GM23338 (cell line): ENCODE data around the gene UNC80. TPM values are rescaled to one million over a fixed set of nuclear protein-coding genes. Genes with fewer than 3 reads are reported as not detected.

Experiments used
- ATAC-seq: fragments of 200-7000 bp; cut with Tn5 transposase; 3 replicates; pipeline ENCODE4 v1.9.1; 2020
- DNase-seq: peaks from one replicate; pipeline ENCODE4 v3.0.0-alpha.2; 2015; ENCODE audit warnings: low spot score
- H2AFZ ChIP-seq: fragments of 200-600 bp; sonication (generic); 2 replicates; pipeline ENCODE4 v1.8.0; 2016; ENCODE audit warnings: antibody characterized with exemption, mild to moderate bottlenecking, moderate library complexity
- H3F3A ChIP-seq: fragments of 200-600 bp; sonication (generic); replicated peaks from 2 replicates; pipeline ENCODE4 v1.8.0; 2017; ENCODE audit warnings: antibody characterized with exemption, mixed run types, low read depth
- H3K27ac ChIP-seq: fragments of 200-600 bp; sonication (generic); 2 replicates; pipeline ENCODE4 v1.6.1; 2016; ENCODE audit warnings: low read depth
- H3K27me3 ChIP-seq: fragments of 200-600 bp; sonication (generic); 2 replicates; pipeline ENCODE4 v1.8.0; 2016; ENCODE audit warnings: mild to moderate bottlenecking, mixed run types, moderate library complexity; ENCODE audit not compliant: insufficient read depth
- H3K36me3 ChIP-seq: fragments of 200-600 bp; sonication (generic); 2 replicates; pipeline ENCODE4 v1.8.0; 2016; ENCODE audit warnings: mild to moderate bottlenecking; ENCODE audit not compliant: insufficient read depth
- H3K4me1 ChIP-seq: fragments of 200-600 bp; sonication (generic); 2 replicates; pipeline ENCODE4 v1.8.0; 2016; ENCODE audit warnings: mild to moderate bottlenecking, moderate library complexity; ENCODE audit not compliant: insufficient read depth
- H3K4me2 ChIP-seq: fragments of 200-600 bp; sonication (generic); 2 replicates; pipeline ENCODE4 v1.7.1; 2017; ENCODE audit warnings: mixed run types
- H3K4me3 ChIP-seq: fragments of 200-600 bp; sonication (generic); 2 replicates; pipeline ENCODE4 v1.6.1; 2016; ENCODE audit warnings: mixed run types
- H3K79me2 ChIP-seq: fragments of 200-600 bp; sonication (generic); replicated peaks from 2 replicates; pipeline ENCODE4 v1.8.0; 2017; ENCODE audit warnings: mild to moderate bottlenecking; ENCODE audit not compliant: insufficient read depth
- H3K9me2 ChIP-seq: fragments of 200-600 bp; sonication (generic); 2 replicates; pipeline ENCODE4 v1.8.0; 2017; ENCODE audit not compliant: insufficient read depth
- H4K20me1 ChIP-seq: fragments of 200-600 bp; sonication (generic); replicated peaks from 2 replicates; pipeline ENCODE4 v1.8.0; 2017; ENCODE audit warnings: mild to moderate bottlenecking; ENCODE audit not compliant: insufficient read depth
- H3K27ac Mint-ChIP-seq: 2 replicates; pipeline ENCODE4 v1.8.0; 2020; ENCODE audit warnings: inconsistent platforms, mild to moderate bottlenecking, moderate library complexity, mixed read lengths
- H3K27me3 Mint-ChIP-seq: 3 replicates; pipeline ENCODE4 v1.8.0; 2022; ENCODE audit warnings: low read depth, mild to moderate bottlenecking, moderate library complexity, mixed read lengths, inconsistent platforms; ENCODE audit not compliant: insufficient read depth, poor library complexity
- H3K36me3 Mint-ChIP-seq: 3 replicates; pipeline ENCODE4 v1.8.0; 2021; ENCODE audit warnings: low read depth, mild to moderate bottlenecking, inconsistent platforms, moderate library complexity, mixed read lengths
- H3K4me1 Mint-ChIP-seq: 3 replicates; pipeline ENCODE4 v1.8.0; 2020; ENCODE audit warnings: mild to moderate bottlenecking, inconsistent platforms, mixed read lengths
- H3K4me3 Mint-ChIP-seq: 3 replicates; pipeline ENCODE4 v1.8.0; 2021; ENCODE audit warnings: moderate library complexity, mild to moderate bottlenecking, inconsistent platforms, mixed read lengths
- H3K9me3 Mint-ChIP-seq: 3 replicates; pipeline ENCODE4 v1.8.0; 2020; ENCODE audit warnings: moderate library complexity, mild to moderate bottlenecking, inconsistent platforms, mixed read lengths
- CREB1 ChIP-seq: fragments of 250-450 bp; sonication (Bioruptor Pico); IDR thresholded peaks from 2 replicates; pipeline ENCODE4 v1.5.0; 2020; ENCODE audit warnings: low read depth, mild to moderate bottlenecking, moderate library complexity
- CTCF ChIP-seq, 2 experiments: fragments of 200-600 bp in 1 of 2; sonication (generic) in 1 of 2; conservative IDR thresholded peaks; 2 replicates each; pipeline versions ENCODE4 v1.5.1 to v1.6.1; 2016 to 2017; ENCODE audit warnings: antibody characterized with exemption in 2 of 2, low read depth in 2 of 2, mild to moderate bottlenecking in 2 of 2, moderate library complexity in 1 of 2
- ETS1 ChIP-seq: IDR thresholded peaks from 2 replicates; pipeline ENCODE4 v1.6.1; 2016; ENCODE audit warnings: antibody characterized with exemption
- EZH2 ChIP-seq: fragments of 200-600 bp; sonication (generic); IDR thresholded peaks from one replicate; pipeline ENCODE4 v1.8.0; 2017; ENCODE audit warnings: antibody characterized with exemption, mild to moderate bottlenecking, low read depth; ENCODE audit not compliant: unreplicated experiment
- EZH2phosphoT487 ChIP-seq: fragments of 200-600 bp; sonication (generic); IDR thresholded peaks from one replicate; pipeline ENCODE4 v1.8.1; 2018; ENCODE audit warnings: antibody characterized with exemption; ENCODE audit not compliant: unreplicated experiment
- JUNB ChIP-seq: IDR thresholded peaks from one replicate; pipeline ENCODE4 v1.6.1; 2016; ENCODE audit warnings: antibody characterized with exemption; ENCODE audit not compliant: unreplicated experiment
- NANOG ChIP-seq: IDR thresholded peaks from 2 replicates; pipeline ENCODE4 v1.6.1; 2016; ENCODE audit warnings: antibody characterized with exemption, borderline replicate concordance
- POLR2AphosphoS5 ChIP-seq: IDR thresholded peaks from 2 replicates; pipeline ENCODE4 v1.6.1; 2016; ENCODE audit warnings: antibody characterized with exemption, low read depth
- STAT1 ChIP-seq: IDR thresholded peaks from one replicate; pipeline ENCODE4 v1.6.1; 2016; ENCODE audit warnings: antibody characterized with exemption; ENCODE audit not compliant: unreplicated experiment
- ZNF114 ChIP-seq: fragments of 250-450 bp; sonication (Bioruptor Pico); IDR thresholded peaks from 2 replicates; pipeline ENCODE4 v1.5.0; 2020; ENCODE audit warnings: mild to moderate bottlenecking, moderate library complexity
- ZNF331 ChIP-seq: fragments of 250-450 bp; sonication (Bioruptor Pico); IDR thresholded peaks from 2 replicates; pipeline ENCODE4 v1.5.0; 2020; ENCODE audit warnings: low read depth, mild to moderate bottlenecking, moderate library complexity
- ZNF462 ChIP-seq: fragments of 250-450 bp; sonication (Bioruptor Pico); IDR thresholded peaks from 2 replicates; pipeline ENCODE4 v1.5.0; 2020; ENCODE audit warnings: mild to moderate bottlenecking, moderate library complexity
- polyA plus RNA-seq: library from polyadenylated mRNA; unstranded; fragments of >200 nt; fragmentation: Nextera tagmentation; extraction: Ambion mirVana; gene quantifications from 2 replicates; pipeline ENCODE4 v1.2.1, GENCODE V29; 2016
- total RNA-seq: library from RNA; depleted of rRNA; stranded (reverse); fragments of >200 nt; shearing (Covaris generic); gene quantifications from 2 replicates; pipeline ENCODE4 v1.2.3, GENCODE V29; 2014

Gene UNC80
- total and polyA plus RNA-seq, 2 experiments from 2014 or later: 0.11 to 1.5 TPM

- no peak for TF ChIP-seq ZNF462 (CRISPR knock-in tag)
- no peak for TF ChIP-seq ETS1
- TF ChIP-seq POLR2AphosphoS5: no peak
- no peak for TF ChIP-seq ZNF331
- no peak for TF ChIP-seq ZNF114
- TF ChIP-seq EZH2phosphoT487: no peak
Observed at GRCh38 chr2:209878701-209879100, 107.1 kb downstream of the UNC80 start (continued).

- Histone ChIP-seq H3K36me3 (no peaks in the 10 kb centered on the region), H3K4me2 (no peak overlapping the region), H4K20me1 (no peaks in the 10 kb centered on the region), H3K27ac (no peak overlapping the region), H3F3A (no peaks in the 10 kb centered on the region), H2AFZ (0 out of 2 replicates have a peak overlapping the region, but pooled peaks have one; percentile 10), H3K27me3 (no peaks in the 10 kb centered on the region), H3K9me2 (0 out of 2 replicates have a peak, but pooled peaks cover 4% of the 10 kb centered on the region), H3K79me2 (no peaks in the 10 kb centered on the region), H3K4me1 (no peaks in the 10 kb centered on the region), H3K4me3 (no peak overlapping the region)
- Mint-ChIP-seq H3K36me3 (no peaks in the 10 kb centered on the region), H3K27me3 (no peaks in the 10 kb centered on the region), H3K4me1 (no peaks in the 10 kb centered on the region), H3K9me3 (no peaks in the 10 kb centered on the region; the same call in 2 of the 3 replicates), H3K27ac (0 out of 2 replicates have a peak overlapping the region, but pooled peaks have one; percentile 25), H3K4me3 (no peak overlapping the region)
- DNase-seq (no peak), ATAC-seq (no peak)
- TF ChIP-seq STAT1 (no peak), CTCF (conservative IDR thresholded peaks at IDR 0.05; ENCODE audit: low read depth in 2 of 2) (no peak), ZNF114 (no peak), EZH2phosphoT487 (no peak), ETS1 (no peak), ZNF331 (no peak), NANOG (no peak), JUNB (no peak), POLR2AphosphoS5 (no peak), CREB1 (no peak), EZH2 (no peak)
Observed at GRCh38 chr2:209900638-209901037, 129.0 kb downstream of the UNC80 start.
